HEK293T (cell line): ENCODE measurements around the gene SLC2A4.

Experiments
- ARNT ChIP-seq: fragments of 450-650 bp; IDR thresholded peaks from 2 replicates; pipeline ENCODE4 v1.6.1; 2017; ENCODE audit warnings: mild to moderate bottlenecking
- BHLHE40 ChIP-seq: fragments of 450-650 bp; IDR thresholded peaks from 2 replicates; pipeline ENCODE4 v1.6.1; 2016; ENCODE audit warnings: mild to moderate bottlenecking, moderate library complexity, borderline replicate concordance
- ELF4 ChIP-seq: fragments of 450-650 bp; IDR thresholded peaks from 2 replicates; pipeline ENCODE4 v1.6.1; 2017; ENCODE audit warnings: antibody characterized with exemption
- FOXA1 ChIP-seq: fragments of 450-650 bp; IDR thresholded peaks from 2 replicates; pipeline ENCODE4 v1.6.1; 2016; ENCODE audit warnings: mild to moderate bottlenecking
- FOXK2 ChIP-seq: fragments of 450-650 bp; IDR thresholded peaks from 2 replicates; pipeline ENCODE4 v1.6.1; 2016; ENCODE audit warnings: mild to moderate bottlenecking
- FOXM1 ChIP-seq: fragments of 450-650 bp; IDR thresholded peaks from 2 replicates; pipeline ENCODE4 v1.6.1; 2017; ENCODE audit warnings: mild to moderate bottlenecking, borderline replicate concordance
- LEF1 ChIP-seq: fragments of 450-650 bp; IDR thresholded peaks from 2 replicates; pipeline ENCODE4 v1.6.1; 2017; ENCODE audit warnings: mild to moderate bottlenecking, borderline replicate concordance
- SP1 ChIP-seq: fragments of 450-650 bp; IDR thresholded peaks from 2 replicates; pipeline ENCODE4 v1.6.1; 2017
- TARDBP ChIP-seq: fragments of 450-650 bp; IDR thresholded peaks from 2 replicates; pipeline ENCODE4 v1.6.1; 2016
- ZNF384 ChIP-seq: fragments of 450-650 bp; IDR thresholded peaks from 2 replicates; pipeline ENCODE4 v1.6.1; 2016

GRCh38 chr17:7314719-7315569 lies 33.4 kb downstream of the SLC2A4 start, which contains the start of gene GPS2:
- TF ChIP-seq SP1 (no peak), TARDBP (no peak), FOXA1 (no peak), ARNT (peak; percentile 50; the same call in 1 of the 2 replicates), FOXK2 (no peak), FOXM1 (no peak), ZNF384 (no peak), ELF4 (peak; percentile 83), BHLHE40 (no peak), LEF1 (no peak)
